WTC11 (cell line): Measurements from ENCODE around the gene EIF5. TPM values are rescaled to one million over a fixed set of nuclear protein-coding genes. Genes with fewer than 3 reads are reported as not detected.

Experiments
- ATAC-seq: fragments of 200-7000 bp; cut with Tn5 transposase; 2 replicates; pipeline ENCODE4 v1.10.0; 2021; ENCODE audit warnings: mild to moderate bottlenecking, moderate library complexity
- CTCF ChIA-PET: fragments of 300-600 bp; sonication (Branson Sonifier 250); formaldehyde crosslinking; loops from one replicate; lab custom pipeline; 2021; ENCODE audit warnings: antibody characterized with exemption; lab: Charles Lee
- POLR2A ChIA-PET: fragments of 350-600 bp; sonication (Branson Sonifier 250); formaldehyde crosslinking; loops from one replicate; lab custom pipeline; 2021; ENCODE audit warnings: antibody characterized with exemption; lab: Charles Lee
- DNase-seq: peaks from one replicate; pipeline ENCODE4 v3.0.0; 2021; ENCODE audit warnings: low spot score
- H3K27ac Mint-ChIP-seq: 2 replicates; pipeline ENCODE4 v1.8.0; 2021; ENCODE audit warnings: mixed read lengths
- H3K27me3 Mint-ChIP-seq: 2 replicates; pipeline ENCODE4 v1.8.0; 2021; ENCODE audit warnings: low read depth, mild to moderate bottlenecking, moderate library complexity, mixed read lengths
- H3K36me3 Mint-ChIP-seq: 2 replicates; pipeline ENCODE4 v1.8.0; 2021; ENCODE audit warnings: mixed read lengths
- H3K4me1 Mint-ChIP-seq: 2 replicates; pipeline ENCODE4 v1.8.0; 2022; ENCODE audit warnings: mixed read lengths
- H3K4me3 Mint-ChIP-seq: 2 replicates; pipeline ENCODE4 v1.8.0; 2021; ENCODE audit warnings: mild to moderate bottlenecking, moderate library complexity, mixed read lengths
- H3K9me3 Mint-ChIP-seq: 2 replicates; pipeline ENCODE4 v1.8.0; 2021; ENCODE audit warnings: mixed read lengths
- ARID4B ChIP-seq: sonication (generic); formaldehyde crosslinking; IDR thresholded peaks from 2 replicates; pipeline ENCODE4 v1.8.0; 2023; ENCODE audit warnings: missing genetic modification reagents, mild to moderate bottlenecking, borderline replicate concordance
- CREB1 ChIP-seq: sonication (generic); formaldehyde crosslinking; IDR thresholded peaks from 2 replicates; pipeline ENCODE4 v1.8.0; 2023; ENCODE audit warnings: mild to moderate bottlenecking, missing genetic modification reagents
- E2F5 ChIP-seq: sonication (generic); formaldehyde crosslinking; IDR thresholded peaks from 2 replicates; pipeline ENCODE4 v1.8.1; 2022; ENCODE audit warnings: mild to moderate bottlenecking, moderate library complexity, missing genetic modification reagents
- ETV6 ChIP-seq: sonication (generic); formaldehyde crosslinking; IDR thresholded peaks from 2 replicates; pipeline ENCODE4 v1.8.1; 2022; ENCODE audit warnings: mild to moderate bottlenecking, missing genetic modification reagents
- FOXP1 ChIP-seq: sonication (generic); formaldehyde crosslinking; IDR thresholded peaks from 2 replicates; pipeline ENCODE4 v1.8.0; 2022; ENCODE audit warnings: missing genetic modification reagents, mild to moderate bottlenecking, moderate library complexity, borderline replicate concordance
- FOXP4 ChIP-seq: sonication (generic); formaldehyde crosslinking; IDR thresholded peaks from 2 replicates; pipeline ENCODE4 v1.8.0; 2022; ENCODE audit warnings: mild to moderate bottlenecking, missing genetic modification reagents
- GABPB1 ChIP-seq: sonication (generic); formaldehyde crosslinking; IDR thresholded peaks from 2 replicates; pipeline ENCODE4 v1.8.1; 2023; ENCODE audit warnings: mild to moderate bottlenecking, missing genetic modification reagents
- NFATC4 ChIP-seq: fragments of 250-450 bp; sonication (Bioruptor Pico); IDR thresholded peaks from 2 replicates; pipeline ENCODE4 v1.9.0; 2021; ENCODE audit warnings: mild to moderate bottlenecking
- NR3C1 ChIP-seq: sonication (generic); formaldehyde crosslinking; conservative IDR thresholded peaks from 2 replicates; pipeline ENCODE4 v1.8.1; 2023; ENCODE audit warnings: low read depth, mild to moderate bottlenecking, missing genetic modification reagents
- PRRX2 ChIP-seq: fragments of 250-450 bp; sonication (Bioruptor Pico); IDR thresholded peaks from 2 replicates; pipeline ENCODE4 v1.8.0; 2021; ENCODE audit warnings: mild to moderate bottlenecking
- TEAD4 ChIP-seq: sonication (generic); formaldehyde crosslinking; IDR thresholded peaks from 2 replicates; pipeline ENCODE4 v1.8.0; 2022; ENCODE audit warnings: mild to moderate bottlenecking, missing genetic modification reagents
- ZNF138 ChIP-seq: sonication (generic); formaldehyde crosslinking; conservative IDR thresholded peaks from 2 replicates; pipeline ENCODE4 v1.8.1; 2022; ENCODE audit warnings: mild to moderate bottlenecking, moderate library complexity, missing genetic modification reagents
- ZNF232 ChIP-seq: sonication (generic); formaldehyde crosslinking; IDR thresholded peaks from 2 replicates; pipeline ENCODE4 v1.8.0; 2022; ENCODE audit warnings: mild to moderate bottlenecking, missing genetic modification reagents
- ZNF281 ChIP-seq: sonication (generic); formaldehyde crosslinking; IDR thresholded peaks from 2 replicates; pipeline ENCODE4 v1.8.0; 2023; ENCODE audit warnings: mild to moderate bottlenecking, missing genetic modification reagents
- ZNF317 ChIP-seq: sonication (generic); formaldehyde crosslinking; IDR thresholded peaks from 2 replicates; pipeline ENCODE4 v1.8.1; 2023; ENCODE audit warnings: low read depth, mild to moderate bottlenecking, moderate library complexity, missing genetic modification reagents, borderline replicate concordance
- ZNF396 ChIP-seq: fragments of 250-450 bp; sonication (Bioruptor Pico); IDR thresholded peaks from 2 replicates; pipeline ENCODE4 v1.8.0; 2021; ENCODE audit warnings: mild to moderate bottlenecking, moderate library complexity, borderline replicate concordance
- ZNF416 ChIP-seq: fragments of 250-450 bp; sonication (Bioruptor Pico); IDR thresholded peaks from 2 replicates; pipeline ENCODE4 v1.9.0; 2021; ENCODE audit warnings: mild to moderate bottlenecking, inconsistent platforms
- total RNA-seq: library from RNA; stranded (reverse); gene quantifications from 3 replicates; pipeline ENCODE4 v1.2.3, GENCODE V29; 2021

Gene EIF5
- total RNA-seq, 1 experiment from 2014 or later: 282 TPM

GRCh38 chr14:103388664-103389063 is 54.6 kb downstream of the EIF5 start (continued):
- TF ChIP-seq ARID4B (no peak), ZNF281 (CRISPR knock-in tag) (no peak), ZNF138 (CRISPR knock-in tag) (no peak), ETV6 (no peak)

DNA sequence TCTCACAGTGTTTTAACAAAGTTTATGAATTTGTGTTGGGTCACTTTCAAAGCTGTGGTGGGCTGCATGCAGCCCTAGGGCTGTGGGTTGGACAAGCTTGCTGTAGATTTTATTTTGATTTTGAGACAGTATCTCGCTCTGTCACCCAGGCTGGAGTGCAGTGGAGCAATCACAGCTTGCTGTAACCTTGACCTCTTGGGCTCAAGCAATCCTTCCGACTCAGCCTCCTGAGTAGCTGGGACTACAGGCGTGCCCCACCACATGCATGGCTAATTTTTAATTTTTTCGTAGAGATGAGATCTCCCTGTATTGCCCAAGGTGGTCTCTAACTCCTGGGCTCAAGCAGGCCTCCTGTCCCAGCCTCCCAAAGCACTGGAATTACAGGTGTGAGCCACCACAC is 56.6 kb downstream of the EIF5 start:
- POLR2A ChIA-PET: no interaction called here
- H3K9me3 Mint-ChIP-seq: no peaks in the 10 kb centered on the region

DNA sequence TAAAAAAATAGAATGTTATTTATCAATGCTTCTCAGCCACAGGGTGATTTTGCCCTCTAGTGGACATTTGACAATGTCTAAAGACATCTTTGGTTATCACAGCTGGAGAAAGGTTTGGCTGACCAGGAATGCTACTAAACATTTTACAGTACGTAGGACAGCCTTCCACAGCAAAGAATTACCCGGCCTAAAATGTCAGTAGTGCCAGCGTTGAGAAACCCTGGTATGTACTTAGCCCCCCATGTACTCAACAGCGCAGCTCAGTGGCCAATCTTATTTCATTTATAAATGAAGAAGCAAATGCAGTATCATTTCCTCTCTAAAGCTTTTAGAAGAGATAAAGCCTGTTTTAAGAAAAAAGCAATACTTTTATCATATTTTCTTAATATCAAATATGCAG is 57.0 kb downstream of the EIF5 start:
- H3K36me3 Mint-ChIP-seq: peaks cover 3% of the 10 kb centered on the region; the same call in 1 of the 2 replicates
- peak; percentile 43 for ATAC-seq
- CTCF ChIA-PET: interaction anchor here (0.6 to 2.4 kb wide), 34 partner anchors 9 to 286 kb away, joined by 3 to 18 read pairs (median 4); no protein-coding TSS in a partner anchor
- H3K27me3 Mint-ChIP-seq: no peaks in the 10 kb centered on the region
- POLR2A ChIA-PET: no interaction called here
- TF ChIP-seq CREB1 (CRISPR knock-in tag) (no peak), ZNF317 (CRISPR knock-in tag) (no peak), NFATC4 (CRISPR knock-in tag) (no peak), NR3C1 (CRISPR knock-in tag) (no peak), E2F5 (CRISPR knock-in tag) (no peak), ZNF232 (CRISPR knock-in tag) (no peak), FOXP4 (no peak), ZNF396 (no peak), TEAD4 (CRISPR knock-in tag) (no peak), PRRX2 (no peak)
- H3K4me1 Mint-ChIP-seq: peaks cover 39% of the 10 kb centered on the region
- H3K4me3 Mint-ChIP-seq: no peak overlapping the region
- no peaks in the 10 kb centered on the region for H3K9me3 Mint-ChIP-seq
- DNase-seq: no peak
- H3K27ac Mint-ChIP-seq: no peak overlapping the region

More for the DNA sequence above, 56.6 kb downstream of the EIF5 start:
- TF ChIP-seq FOXP1 (no peak), ZNF416 (CRISPR knock-in tag) (no peak), GABPB1 (no peak)
- Mint-ChIP-seq H3K4me1 (peaks cover 34% of the 10 kb centered on the region), H3K36me3 (peaks cover 5% of the 10 kb centered on the region), H3K27me3 (no peaks in the 10 kb centered on the region), H3K27ac (no peak overlapping the region), H3K4me3 (no peak overlapping the region)
- CTCF ChIA-PET: interaction anchor here (0.5 to 2.4 kb wide), 31 partner anchors 9 to 286 kb away, joined by 3 to 18 read pairs (median 4); no protein-coding TSS in a partner anchor
- ATAC-seq: no peak
- no peak for DNase-seq
